ENCODE data around the gene ATP5MC3. TPM values are rescaled to one million over a fixed set of nuclear protein-coding genes. Genes with fewer than 3 reads are reported as not detected.

ATP5MC3 gene
- total and polyA plus RNA-seq, 2 experiments from 2014 or later: 145 to 365 TPM

GRCh38 chr2:175135862-175136261 is 45.6 kb downstream of the ATP5MC3 start:
- Histone ChIP-seq H3K4me1 (ENCODE audit: insufficient read depth) (peaks cover 8% of the 10 kb centered on the region; the same call in 1 of the 2 replicates), H3K27me3 (replicated peaks; ENCODE audit: insufficient read depth) (no peaks in the 10 kb centered on the region), H3K27ac (no peak overlapping the region), H3K9ac (no peak overlapping the region), H4K20me1 (ENCODE audit: insufficient read depth) (peaks cover 8% of the 10 kb centered on the region; the same call in 1 of the 2 replicates), H2AFZ (no peak overlapping the region), H3F3A (ENCODE audit: insufficient read depth) (no peaks in the 10 kb centered on the region), H3K79me2 (ENCODE audit: insufficient read depth) (peaks cover 97% of the 10 kb centered on the region), H3K36me3 (ENCODE audit: low read depth) (peaks cover 13% of the 10 kb centered on the region; the same call in 1 of the 2 replicates), H3K4me2 (ENCODE audit: unreplicated experiment) (no peak overlapping the region), H3K4me3 (no peak overlapping the region), H3K9me3 (ENCODE audit: low read depth) (no peaks in the 10 kb centered on the region), H3K9me2 (ENCODE audit: insufficient read depth) (no peaks in the 10 kb centered on the region)
- no peak for TF ChIP-seq EZH2 (IDR thresholded peaks at IDR 0.05; ENCODE audit: insufficient read depth, poor library complexity, severe bottlenecking)
- TF ChIP-seq EZH2phosphoT487 (IDR thresholded peaks at IDR 0.05; ENCODE audit: insufficient read depth, low read depth): no peak
- no peak for DNase-seq
- WGBS, 2 experiments (ENCODE audit: low coverage in 1 of 2, low lambda C conversion rate in 2 of 2, missing lambda C conversion rate in 2 of 2): 96 to 99% methylated on average over 2 of the region's 2 CpGs
- in situ Hi-C loops (cut with MboI): no loop called here

DNA sequence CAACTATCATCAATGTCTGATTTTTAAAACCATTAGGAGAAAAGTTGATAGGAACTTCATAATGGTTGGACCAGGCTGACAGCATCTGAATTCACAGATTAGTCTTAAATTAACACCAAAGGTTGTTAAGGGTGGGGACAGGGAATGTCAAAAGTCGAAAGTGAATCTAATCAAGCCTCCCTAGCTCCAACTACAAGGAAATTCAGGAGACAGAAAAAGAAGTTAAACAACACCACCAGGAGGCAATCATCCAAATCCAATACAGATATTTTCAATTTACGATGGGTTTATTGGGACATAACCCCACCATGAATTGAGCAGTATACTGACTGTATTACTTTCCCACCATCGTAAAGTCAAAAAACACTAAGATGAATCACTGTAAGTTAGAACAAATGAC is 46.3 kb downstream of the ATP5MC3 start:
- in situ Hi-C loops (cut with MboI): no loop called here

GRCh38 chr2:175131252-175131651 is 50.3 kb downstream of the ATP5MC3 start:
- Histone ChIP-seq H4K20me1 (ENCODE audit: insufficient read depth) (no peaks in the 10 kb centered on the region), H3K4me2 (ENCODE audit: unreplicated experiment) (no peak overlapping the region), H2AFZ (no peak overlapping the region), H3K4me3 (no peak overlapping the region), H3K9me2 (ENCODE audit: insufficient read depth) (no peaks in the 10 kb centered on the region), H3K36me3 (ENCODE audit: low read depth) (peaks cover 24% of the 10 kb centered on the region), H3K4me1 (ENCODE audit: insufficient read depth) (no peaks in the 10 kb centered on the region), H3K27ac (no peak overlapping the region), H3K79me2 (ENCODE audit: insufficient read depth) (peaks cover 89% of the 10 kb centered on the region), H3F3A (ENCODE audit: insufficient read depth) (no peaks in the 10 kb centered on the region), H3K27me3 (replicated peaks; ENCODE audit: insufficient read depth) (no peaks in the 10 kb centered on the region), H3K9ac (no peak overlapping the region), H3K9me3 (ENCODE audit: low read depth) (no peaks in the 10 kb centered on the region)
- 89 to 93% methylated on average over 2 of the region's 2 CpGs for WGBS, 2 experiments (ENCODE audit: low coverage in 1 of 2, low lambda C conversion rate in 2 of 2, missing lambda C conversion rate in 2 of 2)
- in situ Hi-C loops (cut with MboI): no loop called here
- TF ChIP-seq EZH2 (IDR thresholded peaks at IDR 0.05; ENCODE audit: insufficient read depth, poor library complexity, severe bottlenecking) (no peak), EZH2phosphoT487 (IDR thresholded peaks at IDR 0.05; ENCODE audit: insufficient read depth, low read depth) (no peak)
- DNase-seq: no peak

More for the DNA sequence above, 46.3 kb downstream of the ATP5MC3 start:
- peaks cover 98% of the 10 kb centered on the region for H3K79me2 ChIP-seq (ENCODE audit: insufficient read depth)
- no peak overlapping the region for H2AFZ ChIP-seq
- peaks cover 8% of the 10 kb centered on the region; the same call in 1 of the 2 replicates for H4K20me1 ChIP-seq (ENCODE audit: insufficient read depth)
- no peak overlapping the region for H3K4me3 ChIP-seq
- no peaks in the 10 kb centered on the region for H3K9me2 ChIP-seq (ENCODE audit: insufficient read depth)
- H3K27ac ChIP-seq: no peak overlapping the region
- no peaks in the 10 kb centered on the region for H3F3A ChIP-seq (ENCODE audit: insufficient read depth)
- no peak for TF ChIP-seq EZH2 (IDR thresholded peaks at IDR 0.05; ENCODE audit: insufficient read depth, poor library complexity, severe bottlenecking)
- TF ChIP-seq EZH2phosphoT487 (IDR thresholded peaks at IDR 0.05; ENCODE audit: insufficient read depth, low read depth): no peak
- H3K27me3 ChIP-seq (replicated peaks; ENCODE audit: insufficient read depth): no peaks in the 10 kb centered on the region
- H3K9ac ChIP-seq: no peak overlapping the region
- WGBS, 2 experiments (ENCODE audit: low coverage in 1 of 2, low lambda C conversion rate in 2 of 2, missing lambda C conversion rate in 2 of 2): 95 to 98% methylated on average over 3 of the region's 3 CpGs
- no peaks in the 10 kb centered on the region for H3K9me3 ChIP-seq (ENCODE audit: low read depth)
- peaks cover 13% of the 10 kb centered on the region; the same call in 1 of the 2 replicates for H3K36me3 ChIP-seq (ENCODE audit: low read depth)
- H3K4me2 ChIP-seq (ENCODE audit: unreplicated experiment): no peak overlapping the region
- peaks cover 6% of the 10 kb centered on the region; the same call in 1 of the 2 replicates for H3K4me1 ChIP-seq (ENCODE audit: insufficient read depth)
- DNase-seq: no peak

GRCh38 chr2:175126661-175127060 is 54.8 kb downstream of the ATP5MC3 start:
- H2AFZ ChIP-seq: no peak overlapping the region
- H3F3A ChIP-seq (ENCODE audit: insufficient read depth): no peaks in the 10 kb centered on the region
- in situ Hi-C loops (cut with MboI): no loop called here
- no peaks in the 10 kb centered on the region for H3K9me2 ChIP-seq (ENCODE audit: insufficient read depth)
- 94 to 100% methylated on average over 1 of the region's 1 CpG for WGBS, 2 experiments (ENCODE audit: low coverage in 1 of 2, low lambda C conversion rate in 2 of 2, missing lambda C conversion rate in 2 of 2)
- H3K4me3 ChIP-seq: no peak overlapping the region
- no peaks in the 10 kb centered on the region for H3K4me1 ChIP-seq (ENCODE audit: insufficient read depth)
- H3K36me3 ChIP-seq (ENCODE audit: low read depth): peaks cover 21% of the 10 kb centered on the region
- no peak overlapping the region for H3K27ac ChIP-seq
- H3K4me2 ChIP-seq (ENCODE audit: unreplicated experiment): no peak overlapping the region
- H3K9me3 ChIP-seq (ENCODE audit: low read depth): no peaks in the 10 kb centered on the region
- TF ChIP-seq EZH2 (IDR thresholded peaks at IDR 0.05; ENCODE audit: insufficient read depth, poor library complexity, severe bottlenecking) (no peak), EZH2phosphoT487 (IDR thresholded peaks at IDR 0.05; ENCODE audit: insufficient read depth, low read depth) (no peak)
- H3K79me2 ChIP-seq (ENCODE audit: insufficient read depth): peaks cover 85% of the 10 kb centered on the region
- no peaks in the 10 kb centered on the region for H3K27me3 ChIP-seq (replicated peaks; ENCODE audit: insufficient read depth)
- no peak for DNase-seq
- H4K20me1 ChIP-seq (ENCODE audit: insufficient read depth): no peaks in the 10 kb centered on the region
- H3K9ac ChIP-seq: no peak overlapping the region

MicroRNAs encoded within 50 kb of the gene (microRNA counts, 767-probe panel; counts per million panel counts)
- 447 counts per million, percentile 86 among the panel's probes with 10 or more counts for microRNA hsa-miR-933

Small RNA genes lying within 50 kb of the gene (microRNA-seq; reads per million reads assigned to microRNA genes)
- 2.6 reads per million for gene MIR933 (ENCODE audit: borderline number of aligned reads)

Small RNA genes lying within 50 kb of the gene (small RNA-seq; reads per million reads assigned to genes)
- gene MIR933 (ENCODE audit: low read depth, low replicate concordance): not detected

Other genes starting within 250 kb of the ATP5MC3 start
- 101 and 115 TPM in 2 replicates for gene CHN1, start 176.3 kb downstream of the ATP5MC3 start, total RNA-seq (2014; rRNA removed; shearing (Covaris generic))
- 126 and 130 TPM in 2 replicates for gene CHN1, start 176.3 kb downstream of the ATP5MC3 start, polyA plus RNA-seq (2016; fragmentation: Nextera tagmentation; extraction: Ambion mirVana)
- gene ATF2, start 13.5 kb downstream of the ATP5MC3 start, total RNA-seq (2014; rRNA removed; shearing (Covaris generic)): 31.7 and 33.8 TPM in 2 replicates
- 26.8 and 29.5 TPM in 2 replicates for gene ATF2, start 13.5 kb downstream of the ATP5MC3 start, polyA plus RNA-seq (2016; fragmentation: Nextera tagmentation; extraction: Ambion mirVana)

Data from GM23248 (cell line).